Heart left ventricle (tissue), 16 donors: ENCODE measurements around the gene TMEM259. TPM values are rescaled to one million over a fixed set of nuclear protein-coding genes. Genes with fewer than 3 reads are reported as not detected.

Experiments used
- ATAC-seq, 4 donors: fragments of 200-7000 bp; cut with Tn5 transposase; one replicate each; pipeline ENCODE4 v1.9.1; 2020 to 2022; ENCODE audit warnings: moderate library complexity in 4 of 4, mild to moderate bottlenecking in 3 of 4, moderate number of reproducible peaks in 1 of 4
- DNase-seq, 5 donors: peaks; one replicate each; pipeline ENCODE4 v3.0.0-alpha.2; 2020
- H3K27ac ChIP-seq, 12 donors: fragments of 200-600 bp; sonication (generic) in 4 of 12; one replicate each; pipeline versions ENCODE4 v1.5.0 to v1.8.0; 2016 to 2022; ENCODE audit warnings: mild to moderate bottlenecking in 2 of 12
- H3K27me3 ChIP-seq, 9 donors: fragments of 200-600 bp; sonication (generic) in 2 of 9; one replicate each; pipeline versions ENCODE4 v1.5.1 to v1.8.0; 2016 to 2022; ENCODE audit warnings: mild to moderate bottlenecking in 3 of 9
- H3K36me3 ChIP-seq, 9 donors: fragments of 200-600 bp; sonication (generic) in 2 of 9; one replicate each; pipeline versions ENCODE4 v1.5.0 to v1.8.0; 2018 to 2022; ENCODE audit warnings: mild to moderate bottlenecking in 2 of 9
- H3K4me1 ChIP-seq, 12 donors: fragments of 200-600 bp; sonication (generic) in 4 of 12; one replicate each; pipeline versions ENCODE4 v1.5.0 to v1.8.0; 2016 to 2022; ENCODE audit warnings: mild to moderate bottlenecking in 3 of 12
- H3K4me3 ChIP-seq, 12 donors: fragments of 200-600 bp; sonication (generic) in 4 of 12; one replicate each; pipeline versions ENCODE4 v1.5.0 to v1.8.0; 2017 to 2022; ENCODE audit warnings: mild to moderate bottlenecking in 9 of 12, moderate library complexity in 4 of 12
- H3K9me3 ChIP-seq, 12 donors: fragments of 200-600 bp; sonication (generic) in 4 of 12; one replicate each; pipeline versions ENCODE4 v1.5.0 to v1.8.0; 2016 to 2022; ENCODE audit warnings: mild to moderate bottlenecking in 1 of 12
- POLR2A ChIP-seq, 2 donors: fragments of 450-650 bp; IDR thresholded peaks; one replicate each; pipeline ENCODE4 v1.6.1; 2017; ENCODE audit warnings: antibody characterized with exemption in 2 of 2, mild to moderate bottlenecking in 2 of 2, moderate library complexity in 2 of 2
- WGBS, 4 donors: extraction: QIAGEN DNeasy Blood & Tissue Kit in 2 of 4; methylation state at CpG; one replicate each; pipeline versions ENCODE4 v1.1.5 to v1.1.7; 2013 to 2018; 5-methylcytosine and 5-hydroxymethylcytosine counted together
- intact Hi-C, 10 donors: fragments of 100-400 bp; cut with DNase I; formaldehyde crosslinking; loops; one replicate each; pipeline versions ENCODE4 v1.11.1 to v1.14.2; 2022
- polyA plus RNA-seq, 2 donors: library from polyadenylated mRNA; stranded (reverse); fragments of 200-250 nt; gene quantifications; one replicate each; pipeline ENCODE4 v1.2.3, GENCODE V29; 2013
- total RNA-seq, 9 donors: library from RNA; depleted of rRNA in 2 of 9; stranded (reverse); fragments of >200 nt in 2 of 9; fragmentation: NEBNext Ultra II Directional in 3 of 9; extraction: Animal tissue kit (Norgen Biotek cat#: 25700) in 3 of 9; gene quantifications; one replicate each; pipeline versions ENCODE4 v1.1.0 to v1.2.4, GENCODE V29; 2016 to 2023
- TF ChIP-seq, protein P1 (sequence below), 12 donors: fragments of 200-600 bp; sonication (generic) in 4 of 12; IDR thresholded peaks; one replicate each; pipeline versions ENCODE4 v1.5.0 to v1.8.0; 2018 to 2022; ENCODE audit warnings: antibody characterized with exemption in 12 of 12, mild to moderate bottlenecking in 5 of 12
- donor health status: ischemic (EF 13 %, LVEDD 7.1; RV severe dilation, severe dysfunction).
- donor health status: healthy with polysubstance abuse.
- donor health status: DM: no; HTN: yes; CAD: no.
- donor health status: DM: no; HTN: no; CAD: no.
- donor health status: ischemic (EF 25% LVEDD 6.9; RV normal size, moderate dysfunction).
- donor health status: ischemic (EF 25% LVEDD 5.7; RV mildly dilated, moderate dysfunction).
- donor health status: healthy.
- donor health status: DM: yes; HTN: yes; CAD: no.
- donor health status: ischemic (EF 35%, LVEDD 5.7; RV mildly dilated, moderate dysfunction).
- donor health status: nonischemic (EF 11% LVEDD 7.7; RV severe dilation, severe dysfunction).
- donor health status: DM: yes; HTN: yes; CAD: no.
- donor health status: PGD.
- donor health status: ischemic (EF 29% LVEDD 5.4; RV normal size, mild dysfunction).
- donor health status: nonischemic (EF 23%, LVEDD 6.1; RV moderate dilation, normal function).

TMEM259 gene
- total and polyA plus RNA-seq, 11 donors: 95.1 to 189 (median 113) TPM

DNA sequence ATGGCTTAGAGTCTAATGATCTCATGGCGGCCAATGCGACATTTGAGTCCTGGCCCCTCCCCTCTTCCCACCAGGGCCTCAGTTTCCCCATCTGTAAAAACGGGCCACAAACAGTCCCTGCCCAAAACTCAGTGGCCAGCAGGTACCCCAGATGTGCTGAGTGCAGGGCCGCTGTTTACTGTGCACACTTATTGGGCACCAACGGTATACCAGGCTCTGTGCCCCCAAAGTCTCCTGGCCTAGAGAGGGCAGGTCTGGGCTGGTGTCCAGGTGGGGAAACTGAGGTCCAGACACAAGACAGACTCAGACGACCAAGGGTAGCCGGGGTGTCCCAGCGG is 60.4 kb downstream of the TMEM259 start:
- WGBS, 4 donors: 70 to 88% (median 83%) methylated on average over 5 to 8 of the region's 8 CpGs
- intact Hi-C loops: no loop called here
- ATAC-seq: no peak

DNA sequence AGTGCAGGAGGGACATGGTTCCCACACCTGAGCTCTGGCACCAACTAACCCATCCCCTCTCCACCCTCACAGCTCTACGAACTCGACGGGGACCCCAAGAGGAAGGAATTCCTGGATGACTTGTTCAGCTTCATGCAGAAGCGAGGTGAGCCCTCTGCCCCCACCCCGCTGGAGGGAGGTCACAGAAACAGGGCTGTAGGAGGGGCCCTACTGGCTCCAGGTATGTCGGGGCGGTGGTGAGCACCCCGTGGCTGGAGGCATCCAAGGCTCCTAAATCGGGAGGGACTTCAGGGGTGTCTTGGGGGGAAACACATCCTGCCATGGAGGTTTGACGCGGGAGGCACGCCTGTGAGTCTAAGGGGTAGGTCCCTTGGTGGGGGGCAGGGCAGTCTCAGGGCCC is 60.9 kb downstream of the TMEM259 start:
- no peaks in the 10 kb centered on the region for H3K27me3 ChIP-seq
- WGBS, 4 donors: 67 to 72% (median 71%) methylated on average over 12 of the region's 12 CpGs; no CpG with 5 or more reads in 1 of the 4 donors
- no peak overlapping the region for H3K4me3 ChIP-seq
- DNase-seq: no peak
- no peak for ATAC-seq
- peaks cover 0 to 23% (median 3%) of the 10 kb centered on the region in 9 donors for H3K36me3 ChIP-seq
- TF ChIP-seq, protein P1, sequence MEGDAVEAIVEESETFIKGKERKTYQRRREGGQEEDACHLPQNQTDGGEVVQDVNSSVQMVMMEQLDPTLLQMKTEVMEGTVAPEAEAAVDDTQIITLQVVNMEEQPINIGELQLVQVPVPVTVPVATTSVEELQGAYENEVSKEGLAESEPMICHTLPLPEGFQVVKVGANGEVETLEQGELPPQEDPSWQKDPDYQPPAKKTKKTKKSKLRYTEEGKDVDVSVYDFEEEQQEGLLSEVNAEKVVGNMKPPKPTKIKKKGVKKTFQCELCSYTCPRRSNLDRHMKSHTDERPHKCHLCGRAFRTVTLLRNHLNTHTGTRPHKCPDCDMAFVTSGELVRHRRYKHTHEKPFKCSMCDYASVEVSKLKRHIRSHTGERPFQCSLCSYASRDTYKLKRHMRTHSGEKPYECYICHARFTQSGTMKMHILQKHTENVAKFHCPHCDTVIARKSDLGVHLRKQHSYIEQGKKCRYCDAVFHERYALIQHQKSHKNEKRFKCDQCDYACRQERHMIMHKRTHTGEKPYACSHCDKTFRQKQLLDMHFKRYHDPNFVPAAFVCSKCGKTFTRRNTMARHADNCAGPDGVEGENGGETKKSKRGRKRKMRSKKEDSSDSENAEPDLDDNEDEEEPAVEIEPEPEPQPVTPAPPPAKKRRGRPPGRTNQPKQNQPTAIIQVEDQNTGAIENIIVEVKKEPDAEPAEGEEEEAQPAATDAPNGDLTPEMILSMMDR (IDR thresholded peaks at IDR 0.05): no peak
- no peak for TF ChIP-seq POLR2A (IDR thresholded peaks at IDR 0.05)
- peaks cover 0 to 3% (median 0%) of the 10 kb centered on the region in 12 donors for H3K4me1 ChIP-seq
- no peaks in the 10 kb centered on the region for H3K9me3 ChIP-seq
- no peak overlapping the region for H3K27ac ChIP-seq
- intact Hi-C loops: no loop called here

More for the DNA sequence above, 60.4 kb downstream of the TMEM259 start:
- Histone ChIP-seq H3K4me1 (peaks cover 0 to 3% (median 0%) of the 10 kb centered on the region in 12 donors), H3K27me3 (no peaks in the 10 kb centered on the region), H3K27ac (no peak overlapping the region), H3K4me3 (no peak overlapping the region), H3K9me3 (no peaks in the 10 kb centered on the region), H3K36me3 (peaks cover 0 to 29% (median 8%) of the 10 kb centered on the region in 9 donors)
- TF ChIP-seq, protein P1 (IDR thresholded peaks at IDR 0.05): no peak
- TF ChIP-seq POLR2A (IDR thresholded peaks at IDR 0.05): no peak
- DNase-seq: no peak

Other genes with a start within 250 kb of the TMEM259 start
- 100 to 1,000 TPM in 1 of 9 donors, 10 to 100 TPM in 8; 47.6 to 144 (median 55.6) TPM for gene PTBP1, start 223.7 kb downstream of the TMEM259 start, total RNA-seq
- 10 to 100 TPM; 39.2 to 52.2 TPM for gene PTBP1, start 223.7 kb downstream of the TMEM259 start, polyA plus RNA-seq
- gene PLPPR3, start 199.2 kb downstream of the TMEM259 start, total RNA-seq: under 1 TPM in 3 of 9 donors, not detected in 6; 0.10 to 0.50 (median 0.14) TPM
- gene PLPPR3, start 199.2 kb downstream of the TMEM259 start, polyA plus RNA-seq: not detected
- gene AZU1, start 193.3 kb downstream of the TMEM259 start, total RNA-seq: 1 to 10 TPM in 1 of 9 donors, under 1 TPM in 1, not detected in 7; 0.20 to 3.3 TPM
- gene AZU1, start 193.3 kb downstream of the TMEM259 start, polyA plus RNA-seq: under 1 TPM in 1 of 2 donors, not detected in 1; 0.11 TPM
- under 1 TPM in 1 of 9 donors, not detected in 8; 0.40 TPM for gene PRTN3, start 180.1 kb downstream of the TMEM259 start, total RNA-seq
- gene PRTN3, start 180.1 kb downstream of the TMEM259 start, polyA plus RNA-seq: under 1 TPM in 1 of 2 donors, not detected in 1; 0.11 TPM
- 1 to 10 TPM in 2 of 9 donors, under 1 TPM in 2, not detected in 5; 0.42 to 1.8 (median 1.3) TPM for gene ELANE, start 168.8 kb downstream of the TMEM259 start, total RNA-seq
- 1 to 10 TPM in 1 of 2 donors, under 1 TPM in 1; 0.53 to 1.4 TPM for gene ELANE, start 168.8 kb downstream of the TMEM259 start, polyA plus RNA-seq
- gene CFD, start 161.5 kb downstream of the TMEM259 start, total RNA-seq: 100 to 1,000 TPM in 4 of 9 donors, 10 to 100 TPM in 5; 24.2 to 586 (median 84.5) TPM
- 100 to 1,000 TPM; 123 to 262 TPM for gene CFD, start 161.5 kb downstream of the TMEM259 start, polyA plus RNA-seq
- 10 to 100 TPM; 17.5 to 41.9 (median 28.5) TPM for gene MED16, start 127.9 kb downstream of the TMEM259 start, total RNA-seq
- 10 to 100 TPM; 19.8 to 25.6 TPM for gene MED16, start 127.9 kb downstream of the TMEM259 start, polyA plus RNA-seq
- not detected for gene RNU6-9, start 127.6 kb downstream of the TMEM259 start, total RNA-seq
- not detected for gene RNU6-9, start 127.6 kb downstream of the TMEM259 start, polyA plus RNA-seq
- 10 to 100 TPM; 17.1 to 35.5 (median 23.8) TPM for gene R3HDM4, start 107.9 kb downstream of the TMEM259 start, total RNA-seq
- 10 to 100 TPM; 30.4 to 47.1 TPM for gene R3HDM4, start 107.9 kb downstream of the TMEM259 start, polyA plus RNA-seq
- not detected for gene KISS1R, start 103.8 kb downstream of the TMEM259 start, total RNA-seq
- gene KISS1R, start 103.8 kb downstream of the TMEM259 start, polyA plus RNA-seq: not detected
- 10 to 100 TPM in 1 of 9 donors, 1 to 10 TPM in 8; 1.9 to 15.7 (median 5.8) TPM for gene ARID3A, start 95.1 kb downstream of the TMEM259 start, total RNA-seq
- gene ARID3A, start 95.1 kb downstream of the TMEM259 start, polyA plus RNA-seq: 1 to 10 TPM; 3.9 to 5.9 TPM
- gene WDR18, start 36.8 kb downstream of the TMEM259 start, total RNA-seq: 10 to 100 TPM; 15.6 to 36.3 (median 19.2) TPM
- 10 to 100 TPM; 31.9 to 34.5 TPM for gene WDR18, start 36.8 kb downstream of the TMEM259 start, polyA plus RNA-seq
- under 1 TPM in 2 of 9 donors, not detected in 7; 0.09 to 0.51 TPM for gene GRIN3B, start 20.7 kb downstream of the TMEM259 start, total RNA-seq
- gene GRIN3B, start 20.7 kb downstream of the TMEM259 start, polyA plus RNA-seq: under 1 TPM in 1 of 2 donors, not detected in 1; 0.01 TPM
- gene RNU6-2, start 399 bp upstream of the TMEM259 start, total RNA-seq: not detected
- not detected for gene RNU6-2, start 399 bp upstream of the TMEM259 start, polyA plus RNA-seq
- gene CNN2, start 5.5 kb upstream of the TMEM259 start, total RNA-seq: 10 to 100 TPM; 26.2 to 98.5 (median 61.6) TPM
- 10 to 100 TPM; 43.8 to 45.3 TPM for gene CNN2, start 5.5 kb upstream of the TMEM259 start, polyA plus RNA-seq
- 10 to 100 TPM in 4 of 9 donors, 1 to 10 TPM in 5; 5.9 to 12.4 (median 9.2) TPM for gene ABCA7, start 19.0 kb upstream of the TMEM259 start, total RNA-seq
- gene ABCA7, start 19.0 kb upstream of the TMEM259 start, polyA plus RNA-seq: 1 to 10 TPM; 2.9 to 8.8 TPM
- 10 to 100 TPM in 3 of 9 donors, 1 to 10 TPM in 6; 1.6 to 38.2 (median 5.1) TPM for gene ARHGAP45, start 46.0 kb upstream of the TMEM259 start, total RNA-seq
- gene ARHGAP45, start 46.0 kb upstream of the TMEM259 start, polyA plus RNA-seq: 1 to 10 TPM; 4.1 to 4.7 TPM
- gene POLR2E, start 74.3 kb upstream of the TMEM259 start, total RNA-seq: 100 to 1,000 TPM; 116 to 220 (median 139) TPM
- 100 to 1,000 TPM; 161 to 209 TPM for gene POLR2E, start 74.3 kb upstream of the TMEM259 start, polyA plus RNA-seq
- gene GPX4, start 82.9 kb upstream of the TMEM259 start, total RNA-seq: 100 to 1,000 TPM; 251 to 590 (median 289) TPM
- 100 to 1,000 TPM; 377 to 558 TPM for gene GPX4, start 82.9 kb upstream of the TMEM259 start, polyA plus RNA-seq
- gene SBNO2, start 153.1 kb upstream of the TMEM259 start, total RNA-seq: 10 to 100 TPM in 8 of 9 donors, 1 to 10 TPM in 1; 9.9 to 78.9 (median 20.0) TPM
- gene SBNO2, start 153.1 kb upstream of the TMEM259 start, polyA plus RNA-seq: 10 to 100 TPM; 10.1 to 18.7 TPM
- 10 to 100 TPM; 44.7 to 92.0 (median 50.7) TPM for gene STK11, start 184.7 kb upstream of the TMEM259 start, total RNA-seq
- gene STK11, start 184.7 kb upstream of the TMEM259 start, polyA plus RNA-seq: 10 to 100 TPM; 49.1 to 56.4 TPM
- gene CBARP, start 216.9 kb upstream of the TMEM259 start, total RNA-seq: 1 to 10 TPM in 6 of 9 donors, under 1 TPM in 3; 0.60 to 2.2 (median 1.8) TPM
- 1 to 10 TPM; 1.0 to 1.6 TPM for gene CBARP, start 216.9 kb upstream of the TMEM259 start, polyA plus RNA-seq
- 100 to 1,000 TPM; 201 to 584 (median 450) TPM for gene ATP5F1D, start 220.6 kb upstream of the TMEM259 start, total RNA-seq
- 1,000 to 10,000 TPM in 1 of 2 donors, 100 to 1,000 TPM in 1; 459 to 1,034 TPM for gene ATP5F1D, start 220.6 kb upstream of the TMEM259 start, polyA plus RNA-seq
- gene MIDN, start 227.5 kb upstream of the TMEM259 start, total RNA-seq: 100 to 1,000 TPM in 1 of 9 donors, 10 to 100 TPM in 8; 25.8 to 115 (median 60.5) TPM
- gene MIDN, start 227.5 kb upstream of the TMEM259 start, polyA plus RNA-seq: 10 to 100 TPM; 31.5 to 33.6 TPM
- gene CIRBP, start 248.2 kb upstream of the TMEM259 start, total RNA-seq: 100 to 1,000 TPM; 149 to 425 (median 269) TPM
- gene CIRBP, start 248.2 kb upstream of the TMEM259 start, polyA plus RNA-seq: 100 to 1,000 TPM; 217 to 282 TPM